VCaP (cell line): ENCODE data around the gene COQ4.
A peak's percentile ranks its signal among the peaks of the same experiment; 100 is the strongest.

Source experiments
- H3K27ac ChIP-seq: fragments of 450-650 bp; 2 replicates; pipeline ENCODE4 v1.5.1; 2017
- CTCF ChIP-seq: fragments of 450-650 bp; conservative IDR thresholded peaks from 2 replicates; pipeline ENCODE4 v1.5.1; 2017; ENCODE audit warnings: mild to moderate bottlenecking, moderate library complexity

COQ4 gene

GRCh38 chr9:128294142-128294541 is 28.5 kb upstream of the COQ4 start:
- TF ChIP-seq CTCF: no peak
- H3K27ac ChIP-seq: peak overlapping the region; percentile 98

GRCh38 chr9:128296340-128297220 is 26.1 kb upstream of the COQ4 start:
- TF ChIP-seq CTCF: no peak
- peak overlapping the region; percentile 98 for H3K27ac ChIP-seq

GRCh38 chr9:128297221-128297773 is 25.3 kb upstream of the COQ4 start:
- peak overlapping the region; percentile 98 for H3K27ac ChIP-seq
- TF ChIP-seq CTCF: no peak

- no peak for TF ChIP-seq CTCF
- H3K27ac ChIP-seq: peak overlapping the region; percentile 98
Observed at GRCh38 chr9:128298535-128299482, 23.8 kb upstream of the COQ4 start.

- no peak overlapping the region for H3K27ac ChIP-seq
- TF ChIP-seq CTCF: no peak
Observed at GRCh38 chr9:128304136-128304970, 18.3 kb upstream of the COQ4 start.

- H3K27ac ChIP-seq: no peak overlapping the region
- no peak for TF ChIP-seq CTCF
Observed at GRCh38 chr9:128304971-128305288, 17.7 kb upstream of the COQ4 start.
